Measurements from ENCODE around the gene ATP11A. TPM values are rescaled to one million over a fixed set of nuclear protein-coding genes. Genes with fewer than 3 reads are reported as not detected.

ATP11A gene
- total RNA-seq, 1 donor from 2014 or later: 80.6 TPM

- no peaks in the 10 kb centered on the region for H3K9me3 Mint-ChIP-seq
- intact Hi-C loops (cut with micrococcal nuclease): no loop called here
Observed at GRCh38 chr13:112814905-112815585, 125.2 kb downstream of the ATP11A start.

DNA sequence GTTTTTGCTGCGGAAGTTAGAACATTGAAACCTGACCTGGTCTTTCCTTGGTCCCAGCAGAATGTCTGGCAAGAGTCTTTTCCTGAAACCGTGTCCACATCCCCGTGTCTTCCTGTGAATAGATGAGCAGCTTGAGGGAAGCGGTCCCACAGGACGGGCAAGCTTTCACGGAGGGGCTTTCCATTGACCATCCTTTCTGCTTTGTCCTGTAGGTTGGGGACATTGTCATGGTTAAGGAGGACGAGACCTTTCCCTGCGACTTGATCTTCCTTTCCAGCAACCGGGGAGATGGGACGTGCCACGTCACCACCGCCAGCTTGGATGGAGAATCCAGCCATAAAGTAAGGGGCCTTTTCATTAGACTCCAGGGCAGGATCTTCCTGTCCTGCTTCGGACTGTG, 126.0 kb downstream of the ATP11A start:
- H3K4me1 Mint-ChIP-seq: no peaks in the 10 kb centered on the region
- H3K9me3 Mint-ChIP-seq: no peaks in the 10 kb centered on the region
- H3K4me3 Mint-ChIP-seq: no peak overlapping the region
- H3K36me3 Mint-ChIP-seq (ENCODE audit: low read depth): peaks cover 65% of the 10 kb centered on the region
- H3K27me3 Mint-ChIP-seq: no peaks in the 10 kb centered on the region
- no peak overlapping the region for H3K27ac Mint-ChIP-seq
- DNase-seq: no peak
- intact Hi-C loops (cut with micrococcal nuclease): no loop called here

More at GRCh38 chr13:112814905-112815585, 125.2 kb downstream of the ATP11A start:
- DNase-seq: no peak
- no peak overlapping the region for H3K27ac Mint-ChIP-seq
- no peaks in the 10 kb centered on the region for H3K4me1 Mint-ChIP-seq
- H3K4me3 Mint-ChIP-seq: no peak overlapping the region
- no peaks in the 10 kb centered on the region for H3K27me3 Mint-ChIP-seq
- H3K36me3 Mint-ChIP-seq (ENCODE audit: low read depth): peaks cover 66% of the 10 kb centered on the region

DNA sequence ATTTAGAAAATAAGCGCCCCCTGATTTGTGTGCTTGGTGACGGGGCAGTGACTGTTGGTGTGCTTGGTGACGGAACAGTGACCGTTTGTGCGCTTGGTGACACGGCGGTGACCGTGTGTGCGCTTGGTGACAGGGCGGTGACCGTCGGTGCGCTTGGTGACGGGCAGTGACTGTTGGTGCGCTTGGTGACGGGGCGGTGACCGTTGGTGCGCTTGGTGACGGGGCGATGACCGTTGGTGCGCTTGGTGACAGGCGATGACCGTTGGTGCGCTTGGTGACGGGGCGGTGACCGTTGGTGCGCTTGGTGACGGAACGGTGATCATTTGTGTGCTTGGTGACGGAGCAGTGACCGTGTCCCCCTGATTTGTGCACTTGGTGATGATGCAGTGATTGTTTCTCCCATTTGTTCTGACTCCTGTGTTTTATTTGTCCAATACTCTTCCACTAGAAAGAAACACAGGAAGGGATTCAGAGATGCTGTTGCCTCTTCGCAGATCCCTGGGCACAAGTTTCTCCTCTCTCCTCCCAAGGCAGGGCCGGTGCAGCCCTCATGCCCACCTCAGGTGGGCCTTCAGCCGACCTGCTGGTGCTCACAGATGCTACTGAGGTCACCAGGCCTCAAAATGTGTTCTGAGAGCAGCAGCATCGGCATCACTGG, 128.3 kb downstream of the ATP11A start:
- Mint-ChIP-seq H3K36me3 (ENCODE audit: low read depth) (peaks cover 67% of the 10 kb centered on the region), H3K4me3 (no peak overlapping the region), H3K9me3 (no peaks in the 10 kb centered on the region), H3K27ac (no peak overlapping the region), H3K4me1 (no peaks in the 10 kb centered on the region), H3K27me3 (no peaks in the 10 kb centered on the region)
- no peak for DNase-seq
- intact Hi-C loops (cut with micrococcal nuclease): no loop called here

DNA sequence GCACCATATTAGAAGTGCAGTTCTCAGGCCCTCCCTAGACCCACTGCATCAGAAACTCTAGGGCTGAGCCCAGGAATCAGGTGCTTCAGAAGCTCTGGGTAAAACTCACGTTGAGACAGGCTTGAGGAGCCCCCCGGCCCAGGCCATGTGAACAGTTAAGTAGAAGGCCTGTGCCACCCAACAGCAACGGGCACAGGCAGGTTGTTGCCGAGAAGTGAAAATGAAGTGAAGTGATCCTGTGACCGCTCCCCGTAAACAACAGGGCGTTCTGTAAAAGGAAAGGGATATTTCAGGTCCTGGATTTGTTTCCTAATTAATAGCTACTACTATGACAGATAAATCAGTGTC, 128.8 kb downstream of the ATP11A start:
- no peaks in the 10 kb centered on the region for H3K27me3 Mint-ChIP-seq
- H3K36me3 Mint-ChIP-seq (ENCODE audit: low read depth): peaks cover 63% of the 10 kb centered on the region
- intact Hi-C loops (cut with micrococcal nuclease): no loop called here
- no peak overlapping the region for H3K27ac Mint-ChIP-seq
- H3K4me1 Mint-ChIP-seq: no peaks in the 10 kb centered on the region
- DNase-seq: no peak
- no peaks in the 10 kb centered on the region for H3K9me3 Mint-ChIP-seq
- H3K4me3 Mint-ChIP-seq: no peak overlapping the region

- no peak for DNase-seq
- Mint-ChIP-seq H3K27me3 (no peaks in the 10 kb centered on the region), H3K36me3 (ENCODE audit: low read depth) (peaks cover 65% of the 10 kb centered on the region), H3K9me3 (no peaks in the 10 kb centered on the region), H3K4me1 (no peaks in the 10 kb centered on the region), H3K4me3 (no peak overlapping the region), H3K27ac (no peak overlapping the region)
- intact Hi-C loops (cut with micrococcal nuclease): no loop called here
Observed at GRCh38 chr13:112819111-112819510, 129.3 kb downstream of the ATP11A start.

DNA sequence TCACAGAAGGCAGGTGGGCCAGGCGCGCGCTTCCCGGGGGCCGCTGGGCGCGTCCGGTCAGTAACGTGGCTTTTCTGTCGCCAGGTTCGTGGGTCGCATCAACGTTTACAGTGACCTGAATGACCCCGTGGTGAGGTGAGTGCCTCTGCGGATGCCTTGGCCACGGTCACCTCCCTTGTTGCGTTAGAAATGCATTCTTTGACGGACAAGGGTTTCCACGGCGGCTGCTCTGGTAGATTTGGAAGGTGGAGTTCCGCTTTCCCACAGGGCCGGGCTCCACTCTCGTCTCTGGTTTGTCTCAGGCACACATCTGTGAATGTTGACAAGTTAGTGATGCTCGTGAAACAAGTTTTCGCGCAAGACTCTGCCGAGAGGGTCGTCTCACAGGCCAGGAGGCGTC, 130.0 kb downstream of the ATP11A start:
- intact Hi-C loops (cut with micrococcal nuclease): no loop called here
- DNase-seq: no peak
- no peaks in the 10 kb centered on the region for H3K4me1 Mint-ChIP-seq
- H3K9me3 Mint-ChIP-seq: no peaks in the 10 kb centered on the region
- H3K27ac Mint-ChIP-seq: no peak overlapping the region
- no peak overlapping the region for H3K4me3 Mint-ChIP-seq
- H3K27me3 Mint-ChIP-seq: no peaks in the 10 kb centered on the region
- peaks cover 60% of the 10 kb centered on the region for H3K36me3 Mint-ChIP-seq (ENCODE audit: low read depth)

DNA sequence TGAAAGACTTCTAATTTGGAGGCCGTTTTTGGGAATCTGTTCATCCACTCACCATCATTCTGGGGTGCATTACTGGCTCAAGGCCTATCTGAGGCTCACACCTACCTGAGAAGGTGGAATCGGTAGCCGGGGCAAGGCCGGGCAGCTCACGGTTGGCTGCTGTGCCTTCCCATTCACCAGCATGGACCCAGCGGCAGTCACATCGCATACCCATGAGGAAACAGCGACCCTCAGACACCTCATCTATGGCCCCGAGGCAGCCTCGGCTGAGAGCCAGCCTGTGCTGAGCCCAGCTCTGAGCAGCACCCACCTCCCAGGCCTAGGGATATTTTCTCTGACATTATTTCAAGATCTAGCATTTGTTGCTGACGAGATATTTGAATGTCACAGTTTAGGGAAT, 130.5 kb downstream of the ATP11A start:
- H3K27me3 Mint-ChIP-seq: no peaks in the 10 kb centered on the region
- no peaks in the 10 kb centered on the region for H3K4me1 Mint-ChIP-seq
- peaks cover 58% of the 10 kb centered on the region for H3K36me3 Mint-ChIP-seq (ENCODE audit: low read depth)
- H3K9me3 Mint-ChIP-seq: no peaks in the 10 kb centered on the region
- intact Hi-C loops (cut with micrococcal nuclease): no loop called here
- DNase-seq: no peak
- no peak overlapping the region for H3K27ac Mint-ChIP-seq
- no peak overlapping the region for H3K4me3 Mint-ChIP-seq

GRCh38 chr13:112821340-112822055, 131.7 kb downstream of the ATP11A start:
- no peak overlapping the region for H3K4me3 Mint-ChIP-seq
- H3K27ac Mint-ChIP-seq: no peak overlapping the region
- H3K36me3 Mint-ChIP-seq (ENCODE audit: low read depth): peaks cover 50% of the 10 kb centered on the region
- no peaks in the 10 kb centered on the region for H3K9me3 Mint-ChIP-seq
- H3K4me1 Mint-ChIP-seq: no peaks in the 10 kb centered on the region
- intact Hi-C loops (cut with micrococcal nuclease): no loop called here
- no peaks in the 10 kb centered on the region for H3K27me3 Mint-ChIP-seq
- DNase-seq: no peak

DNA sequence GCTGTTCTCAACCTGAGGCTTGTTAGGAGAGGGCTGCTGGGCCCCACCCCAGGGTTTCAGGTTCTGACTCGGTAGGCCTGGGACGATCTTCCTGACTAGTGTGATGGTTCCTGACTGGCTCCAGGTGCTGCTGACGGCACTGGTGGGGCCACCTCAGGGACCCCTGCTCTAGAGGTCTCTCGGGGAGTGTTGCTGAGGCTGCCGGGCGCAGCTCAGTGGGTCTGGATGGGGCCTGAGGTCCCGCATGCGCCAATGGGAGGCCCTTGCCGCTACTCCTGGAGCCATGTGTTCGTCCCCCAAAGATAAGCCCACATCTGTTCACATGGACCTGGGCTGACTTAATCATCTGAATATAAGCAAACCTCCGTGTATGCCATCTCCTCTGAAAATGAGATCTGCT, 133.0 kb downstream of the ATP11A start:
- Mint-ChIP-seq H3K4me1 (no peaks in the 10 kb centered on the region), H3K9me3 (no peaks in the 10 kb centered on the region), H3K4me3 (no peak overlapping the region), H3K36me3 (ENCODE audit: low read depth) (peaks cover 44% of the 10 kb centered on the region), H3K27ac (no peak overlapping the region), H3K27me3 (no peaks in the 10 kb centered on the region)
- intact Hi-C loops (cut with micrococcal nuclease): no loop called here
- DNase-seq: no peak

DNA sequence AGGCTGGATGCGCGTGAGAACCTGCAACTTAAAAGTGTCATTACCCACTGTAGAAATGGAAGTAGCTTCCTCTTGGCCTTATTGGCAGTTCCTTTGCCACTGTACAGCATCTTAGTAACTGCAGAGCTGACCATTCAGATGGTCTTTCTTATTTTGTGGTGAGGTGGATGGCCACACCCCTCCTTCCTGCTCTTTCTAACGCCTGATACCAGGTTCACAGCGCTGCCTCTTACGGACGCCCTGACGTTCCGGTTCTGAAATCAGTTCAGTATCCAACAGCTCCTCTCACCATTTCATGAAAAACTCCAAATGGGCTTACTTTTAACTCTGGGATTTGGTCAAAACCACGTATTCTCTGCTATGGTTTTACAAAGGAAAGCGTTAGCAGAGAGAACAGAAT, 134.6 kb downstream of the ATP11A start:
- Mint-ChIP-seq H3K36me3 (ENCODE audit: low read depth) (peaks cover 37% of the 10 kb centered on the region), H3K27me3 (no peaks in the 10 kb centered on the region), H3K4me1 (no peaks in the 10 kb centered on the region), H3K9me3 (no peaks in the 10 kb centered on the region), H3K27ac (no peak overlapping the region), H3K4me3 (no peak overlapping the region)
- intact Hi-C loops (cut with micrococcal nuclease): no loop called here
- no peak for DNase-seq

DNA sequence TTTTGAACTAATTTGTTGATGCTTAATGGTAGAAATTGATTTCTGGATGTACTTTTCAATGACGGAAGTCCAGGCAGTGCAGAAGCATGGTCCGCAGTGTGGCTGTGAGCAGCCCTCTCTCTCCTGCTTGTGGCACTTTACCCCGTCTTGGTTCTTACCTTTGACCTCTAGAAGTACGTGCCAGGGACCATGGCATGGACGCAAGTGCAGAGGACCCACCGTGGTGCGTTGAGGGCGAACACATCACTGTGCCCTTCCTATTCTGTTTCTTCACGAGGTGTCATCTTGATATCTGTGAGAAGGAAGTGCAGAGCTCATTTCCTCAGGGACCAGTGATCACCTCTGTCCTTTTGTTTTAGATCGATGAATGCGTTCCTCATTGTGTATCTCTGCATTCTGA, 135.2 kb downstream of the ATP11A start:
- intact Hi-C loops (cut with micrococcal nuclease): no loop called here
- no peak for DNase-seq
- H3K4me3 Mint-ChIP-seq: no peak overlapping the region
- no peaks in the 10 kb centered on the region for H3K27me3 Mint-ChIP-seq
- peaks cover 37% of the 10 kb centered on the region for H3K36me3 Mint-ChIP-seq (ENCODE audit: low read depth)
- no peaks in the 10 kb centered on the region for H3K4me1 Mint-ChIP-seq
- no peaks in the 10 kb centered on the region for H3K9me3 Mint-ChIP-seq
- H3K27ac Mint-ChIP-seq: no peak overlapping the region

DNA sequence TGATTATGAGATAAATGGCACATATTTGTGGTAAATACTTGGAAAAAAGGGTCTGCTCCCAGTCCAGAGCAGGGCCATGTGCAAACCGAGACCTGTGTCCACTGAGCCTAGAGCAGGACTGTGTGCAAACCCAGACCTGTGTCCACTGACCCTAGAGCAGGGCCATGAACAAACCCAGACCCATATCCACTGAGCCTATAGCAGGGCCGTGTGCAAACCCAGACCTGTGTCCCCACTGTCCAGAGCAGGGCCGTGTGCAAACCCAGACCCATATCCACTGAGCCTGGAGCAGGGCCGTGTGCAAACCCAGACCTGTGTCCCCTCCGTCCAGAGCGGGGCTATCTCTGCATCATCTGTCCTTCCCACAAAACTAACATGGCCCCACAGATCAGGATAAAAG, 136.0 kb downstream of the ATP11A start:
- Mint-ChIP-seq H3K27me3 (no peaks in the 10 kb centered on the region), H3K9me3 (no peaks in the 10 kb centered on the region), H3K27ac (no peak overlapping the region), H3K4me3 (no peak overlapping the region), H3K36me3 (ENCODE audit: low read depth) (peaks cover 37% of the 10 kb centered on the region), H3K4me1 (no peaks in the 10 kb centered on the region)
- no peak for DNase-seq
- intact Hi-C loops (cut with micrococcal nuclease): no loop called here

GRCh38 chr13:112826565-112826964, 136.7 kb downstream of the ATP11A start:
- Mint-ChIP-seq H3K9me3 (no peaks in the 10 kb centered on the region), H3K27me3 (no peaks in the 10 kb centered on the region), H3K4me3 (no peak overlapping the region), H3K36me3 (ENCODE audit: low read depth) (peaks cover 42% of the 10 kb centered on the region), H3K4me1 (no peaks in the 10 kb centered on the region), H3K27ac (no peak overlapping the region)
- no peak for DNase-seq
- intact Hi-C loops (cut with micrococcal nuclease): no loop called here

GRCh38 chr13:112828082-112828699, 138.4 kb downstream of the ATP11A start:
- Mint-ChIP-seq H3K4me3 (no peak overlapping the region), H3K9me3 (no peaks in the 10 kb centered on the region), H3K27ac (peak overlapping the region; percentile 66), H3K27me3 (no peaks in the 10 kb centered on the region), H3K4me1 (no peaks in the 10 kb centered on the region), H3K36me3 (ENCODE audit: low read depth) (peaks cover 45% of the 10 kb centered on the region)
- DNase-seq: no peak
- intact Hi-C loops (cut with micrococcal nuclease): no loop called here
